ENCODE results near the gene CHIT1.

Gene CHIT1

DNA sequence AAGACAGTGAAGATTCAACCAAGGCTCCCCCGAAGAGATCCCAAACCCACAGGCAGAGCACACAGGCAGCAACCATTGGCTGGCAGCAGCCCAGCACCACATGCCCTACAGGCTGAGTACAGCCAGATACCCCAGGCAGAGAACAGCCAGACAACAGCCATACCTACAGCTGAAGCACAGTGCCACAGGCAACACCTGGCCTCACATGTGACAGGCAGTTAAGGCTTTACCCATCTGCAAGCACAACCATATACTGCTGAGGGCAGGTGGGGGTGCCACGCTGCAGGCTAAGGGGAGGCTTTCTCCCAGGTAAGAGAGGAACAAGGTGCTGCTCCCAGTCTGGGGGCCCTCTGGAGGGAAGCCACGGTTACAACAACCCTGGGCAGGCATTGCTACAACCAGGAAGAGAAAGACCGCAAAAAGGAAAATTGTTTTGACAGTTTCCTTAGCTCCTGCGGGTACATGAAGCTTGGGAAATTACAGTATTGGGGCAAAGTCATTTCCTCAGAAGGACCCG lies 12.3 kb downstream of the CHIT1 start:
- DNase-seq (ENCODE audit: low read depth in 2 of 2, low spot score in 1 of 2), result no peak

DNA sequence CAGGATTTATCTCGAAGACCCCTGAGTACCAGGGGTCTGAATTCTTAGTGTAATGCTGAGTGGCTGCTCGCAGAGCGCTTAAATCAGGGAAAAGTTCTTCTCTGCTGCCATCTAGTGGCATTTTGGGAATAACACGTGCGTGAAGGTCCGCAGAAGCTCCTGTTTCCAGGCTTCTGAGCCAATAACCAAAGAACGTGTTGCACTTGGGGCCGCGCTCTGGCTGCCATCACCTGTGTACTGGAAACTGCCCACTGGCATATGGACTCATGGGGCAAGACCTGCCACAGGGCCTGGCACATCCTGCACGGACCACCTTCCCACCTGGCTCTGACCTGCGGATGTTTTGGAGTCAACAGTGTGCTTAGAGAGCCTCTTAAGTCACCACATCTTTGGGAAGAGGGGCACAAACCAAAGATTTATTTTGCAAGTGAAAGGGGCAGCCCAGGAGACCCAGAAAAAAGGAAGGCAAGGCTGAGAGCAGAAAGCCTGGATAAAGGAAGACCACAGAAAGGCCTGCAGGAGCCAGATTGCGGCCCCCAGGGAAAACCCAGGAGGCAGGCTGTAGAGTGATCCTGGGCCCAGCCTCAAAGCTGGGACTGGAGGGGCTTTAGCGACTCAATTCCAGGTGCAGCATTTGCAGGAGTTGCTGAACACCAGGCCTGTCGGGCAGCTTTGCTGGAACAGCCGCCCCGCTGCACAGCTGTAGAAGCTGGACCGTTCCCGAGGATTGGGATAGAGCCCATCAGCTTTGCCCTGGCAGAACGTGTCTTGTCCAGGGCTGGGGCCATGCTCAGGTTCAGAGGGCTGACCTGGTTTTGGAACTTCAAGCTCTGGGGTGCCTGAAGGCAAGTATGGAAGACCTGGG lies 13.0 kb downstream of the CHIT1 start:
- DNase-seq (ENCODE audit: low read depth in 2 of 2, low spot score in 1 of 2), result peak; percentile 20 to 28

DNA sequence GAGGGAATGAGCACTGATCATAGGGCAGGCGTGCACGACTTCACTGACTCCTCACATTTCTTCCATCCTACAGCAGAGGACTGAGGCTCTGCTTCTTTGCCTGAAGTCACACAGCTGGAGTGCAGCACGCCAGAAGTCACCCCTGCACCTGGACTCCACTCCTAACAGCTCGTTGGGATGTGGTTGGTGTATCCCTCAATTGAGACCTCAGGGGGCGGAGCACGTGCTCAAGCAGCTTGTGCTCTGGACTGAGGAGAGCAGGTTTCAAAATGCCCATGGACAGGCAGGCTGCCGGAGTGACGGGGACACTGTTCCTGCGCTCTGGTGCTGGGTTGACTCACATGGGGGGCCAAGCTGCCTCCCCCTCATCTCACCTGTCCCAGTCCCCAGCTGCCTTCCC lies 13.9 kb downstream of the CHIT1 start:
- no peak for DNase-seq (ENCODE audit: low read depth in 2 of 2, low spot score in 1 of 2)

DNA sequence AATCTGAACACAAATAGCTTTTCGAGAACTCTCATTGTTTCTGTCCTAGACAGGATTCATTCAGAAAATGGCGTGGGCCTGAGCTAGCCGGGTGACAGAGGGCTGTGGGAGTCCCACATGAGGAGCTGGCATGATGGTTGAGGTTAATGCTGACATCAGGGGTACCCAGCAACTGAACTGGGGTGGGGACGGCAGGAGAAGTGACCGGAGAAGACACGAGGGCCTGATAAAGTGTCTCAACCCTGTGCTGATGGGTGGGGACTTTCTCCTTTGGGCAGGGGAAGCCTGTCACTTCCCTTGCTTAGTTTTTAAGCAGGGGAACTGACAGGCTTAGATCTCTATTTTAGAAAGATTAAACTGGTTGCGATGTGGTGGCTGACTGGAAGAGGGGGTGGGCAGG lies 14.6 kb downstream of the CHIT1 start:
- no peak for DNase-seq (ENCODE audit: low read depth in 2 of 2, low spot score in 1 of 2)

DNA sequence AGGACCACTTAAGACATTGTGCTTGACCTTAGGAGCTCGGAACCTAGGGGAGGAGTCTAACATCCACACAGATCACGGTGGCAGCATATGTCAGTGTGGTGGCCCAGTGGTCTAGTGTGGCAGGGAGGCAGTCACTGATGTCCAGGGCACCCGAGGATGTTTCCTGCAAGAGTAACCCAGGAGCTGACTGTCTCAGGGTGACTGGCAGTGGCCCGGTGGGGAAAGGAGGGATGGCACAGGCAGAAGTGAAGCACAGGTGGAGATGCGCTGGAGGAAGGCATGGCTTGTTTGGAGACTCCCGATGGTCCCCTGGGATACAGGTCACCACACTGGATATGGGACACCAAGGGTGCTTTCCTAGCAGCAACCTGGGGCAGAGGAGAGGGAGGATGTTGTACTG lies 16.3 kb downstream of the CHIT1 start:
- no peak for DNase-seq (ENCODE audit: low read depth in 2 of 2, low spot score in 1 of 2)

DNA sequence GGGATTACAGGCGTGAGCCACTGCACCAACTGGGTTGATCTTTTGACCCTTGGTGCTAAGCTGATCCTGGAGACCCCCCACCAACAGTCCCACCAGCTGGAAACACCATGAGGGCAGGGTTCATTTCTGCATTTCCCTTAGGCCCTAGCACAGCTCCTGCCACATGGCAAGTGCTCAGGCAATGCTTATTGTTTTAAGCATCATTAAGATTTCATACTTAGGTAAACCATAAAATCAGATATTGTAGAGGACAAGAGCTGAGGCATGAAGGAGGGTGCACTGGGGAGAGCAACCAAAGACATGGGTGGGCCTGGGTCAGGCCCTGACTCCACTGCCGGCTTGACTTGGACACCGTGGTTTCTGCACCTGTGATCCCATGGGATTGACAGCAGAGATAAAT lies 17.7 kb downstream of the CHIT1 start:
- no peak for DNase-seq (ENCODE audit: low read depth in 2 of 2, low spot score in 1 of 2)

DNA sequence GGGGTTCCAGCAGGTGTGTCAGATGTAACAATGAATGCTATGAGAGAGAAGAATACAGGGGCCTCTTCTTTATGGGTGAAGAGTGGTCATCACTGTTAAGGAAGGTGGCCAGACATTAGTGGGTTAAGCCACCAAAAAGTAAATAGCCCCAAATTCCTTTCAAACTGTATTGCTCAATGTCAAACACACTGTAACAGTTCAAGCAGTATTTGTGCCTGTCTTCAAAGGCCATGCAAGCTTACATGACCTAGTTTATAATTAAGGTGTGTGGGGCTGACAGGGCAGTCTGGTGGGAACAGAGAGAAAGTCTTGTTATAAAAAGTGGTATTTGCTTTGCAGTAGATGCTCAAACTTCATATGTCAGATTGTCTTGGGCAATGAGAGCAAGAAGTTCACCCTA lies 18.5 kb downstream of the CHIT1 start:
- no peak for DNase-seq (ENCODE audit: low read depth in 2 of 2, low spot score in 1 of 2)

DNA sequence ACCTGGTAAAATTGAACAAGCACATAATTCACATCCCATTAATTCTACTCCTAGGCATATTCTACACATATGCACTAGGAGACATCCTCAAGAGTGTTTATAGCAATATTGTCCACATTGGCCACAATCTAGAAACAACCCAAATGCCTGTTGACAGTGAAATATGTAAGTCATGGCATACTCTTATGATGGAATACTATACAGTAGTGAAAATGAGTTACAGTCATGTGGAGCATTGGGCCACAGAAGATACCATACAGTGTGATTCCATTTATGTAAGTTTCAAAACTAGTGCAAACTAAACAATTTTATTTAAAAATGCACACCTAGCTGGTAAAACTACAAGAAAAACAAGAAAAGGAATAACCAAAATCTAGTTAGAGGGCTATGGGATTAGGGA lies 19.1 kb downstream of the CHIT1 start:
- no peak for DNase-seq (ENCODE audit: low read depth in 2 of 2, low spot score in 1 of 2)

DNA sequence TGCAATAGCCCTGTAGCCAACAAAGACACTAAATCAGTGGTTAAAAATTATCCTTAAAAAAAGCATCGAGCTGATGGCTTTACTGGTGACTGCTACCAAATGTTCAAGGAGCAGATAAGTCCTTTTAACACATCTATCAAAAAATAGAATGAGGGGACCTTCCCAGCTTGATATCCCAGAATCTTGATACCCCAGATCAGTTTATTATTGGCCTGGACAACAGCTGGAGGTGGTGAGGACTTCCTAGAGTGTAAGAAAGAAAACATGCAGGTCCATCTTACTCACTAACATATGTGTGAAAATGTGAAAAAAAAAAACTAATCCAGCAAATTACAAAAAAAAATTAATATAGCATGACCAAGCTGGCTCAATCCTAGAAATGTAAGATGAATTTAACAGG lies 21.3 kb downstream of the CHIT1 start:
- no peak for DNase-seq (ENCODE audit: low read depth in 2 of 2, low spot score in 1 of 2)

DNA sequence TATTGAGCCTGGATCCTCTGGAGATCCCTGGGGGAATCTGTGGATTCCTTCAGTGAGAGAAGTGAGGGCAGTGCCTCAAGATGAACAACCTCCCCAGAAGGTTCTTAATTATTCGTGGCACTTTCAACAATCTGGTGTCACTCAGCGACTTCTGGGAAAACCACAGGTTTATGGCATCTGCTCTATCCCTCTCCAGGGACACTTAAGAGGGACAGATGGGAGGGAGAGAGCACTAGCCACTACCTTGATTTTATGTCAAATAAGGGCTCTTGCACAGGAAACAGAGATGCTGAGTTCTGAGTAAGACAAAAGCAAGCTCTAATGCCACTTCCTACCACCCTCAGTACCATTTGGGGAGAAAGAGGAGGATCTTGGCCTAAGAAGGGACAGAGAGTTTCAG lies 21.7 kb downstream of the CHIT1 start:
- DNase-seq (ENCODE audit: low read depth in 2 of 2, low spot score in 1 of 2), result no peak

DNA sequence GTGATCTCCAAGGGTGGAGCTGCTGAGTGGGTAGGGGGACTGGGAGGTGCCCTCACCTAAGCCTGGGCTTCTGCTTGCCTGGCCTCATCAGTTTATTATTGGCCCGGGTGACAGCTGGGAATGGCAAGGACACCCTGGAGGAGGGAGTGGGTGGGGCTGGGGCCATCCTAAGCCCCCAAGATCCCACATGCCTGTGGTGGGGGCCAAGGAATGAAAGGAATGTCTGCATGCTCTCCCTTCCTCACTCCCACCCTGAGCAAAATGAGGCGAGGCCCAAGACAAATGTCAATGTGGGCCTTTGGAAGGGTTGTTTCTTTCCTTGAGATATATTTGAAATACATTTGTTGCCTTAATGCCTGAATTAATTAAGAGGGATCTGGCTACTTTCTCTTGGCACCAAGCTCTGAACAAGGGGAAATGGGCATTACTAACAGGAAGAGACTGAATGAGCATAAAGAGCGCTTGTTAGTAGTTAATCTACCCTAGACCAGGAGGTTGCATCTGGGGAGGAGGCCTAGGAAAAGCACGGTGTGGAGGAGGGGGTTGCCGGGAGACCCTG lies 23.3 kb downstream of the CHIT1 start:
- no peak for DNase-seq (ENCODE audit: low read depth in 2 of 2, low spot score in 1 of 2)

DNA sequence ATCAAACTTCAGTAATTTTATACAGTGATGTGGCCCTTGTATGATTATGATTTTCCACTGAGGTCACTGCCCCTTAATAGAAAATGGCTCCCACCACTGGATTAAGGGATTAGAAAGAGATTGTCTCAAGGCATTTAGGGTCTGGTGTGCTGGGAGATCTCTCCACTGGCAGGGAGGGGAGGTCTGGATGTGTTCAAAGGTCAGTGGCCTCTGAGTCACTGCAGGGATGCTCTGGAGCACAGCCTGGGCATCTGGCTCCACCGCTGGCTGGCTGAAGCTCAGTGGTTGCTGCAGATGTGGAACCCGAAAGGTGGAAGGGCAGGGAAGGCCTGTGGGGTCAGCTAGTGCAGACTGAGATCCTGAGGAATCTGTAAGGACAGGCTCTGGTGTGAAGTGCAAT lies 24.7 kb downstream of the CHIT1 start:
- no peak for DNase-seq (ENCODE audit: low read depth in 2 of 2, low spot score in 1 of 2)

DNA sequence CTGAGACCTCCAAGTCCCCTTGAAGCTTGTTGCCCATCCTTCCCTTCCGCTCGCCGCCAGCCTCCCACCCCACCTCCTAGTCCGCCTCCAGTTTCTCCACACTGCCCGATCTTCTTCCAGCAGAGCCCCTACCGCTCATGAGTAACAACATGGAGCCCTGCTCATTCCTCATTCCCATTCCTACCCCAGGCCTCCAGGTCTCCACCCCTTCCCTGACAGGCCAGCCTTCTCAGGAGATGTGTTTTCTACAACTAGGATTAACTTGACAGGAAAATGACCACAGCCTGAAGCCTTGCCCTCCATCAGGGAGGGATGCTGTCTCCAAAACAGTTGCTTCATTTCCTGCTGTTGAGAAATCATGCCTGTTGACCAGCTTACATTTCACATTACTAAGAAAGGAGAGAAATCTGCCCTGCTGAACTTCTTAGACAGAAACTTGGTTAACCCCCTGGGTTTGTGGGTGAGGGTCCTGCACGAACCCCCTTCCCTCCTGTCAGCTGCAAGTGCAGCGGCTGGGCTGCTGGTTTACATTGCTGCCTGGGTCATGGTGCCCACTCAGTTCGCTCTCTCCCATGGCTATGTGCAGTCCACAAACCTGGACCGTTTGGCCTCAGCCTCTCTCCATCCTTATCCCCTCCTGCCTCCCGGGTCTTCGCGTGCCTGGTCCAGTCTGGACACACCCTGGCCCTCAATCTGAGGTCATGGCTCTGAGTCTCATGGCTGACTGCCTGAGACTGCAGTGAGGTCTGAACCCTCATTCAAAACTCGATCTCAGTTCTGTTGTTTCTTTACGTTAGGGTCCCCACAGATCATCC lies 26.8 kb downstream of the CHIT1 start:
- no peak for DNase-seq (ENCODE audit: low read depth in 2 of 2, low spot score in 1 of 2)

DNA sequence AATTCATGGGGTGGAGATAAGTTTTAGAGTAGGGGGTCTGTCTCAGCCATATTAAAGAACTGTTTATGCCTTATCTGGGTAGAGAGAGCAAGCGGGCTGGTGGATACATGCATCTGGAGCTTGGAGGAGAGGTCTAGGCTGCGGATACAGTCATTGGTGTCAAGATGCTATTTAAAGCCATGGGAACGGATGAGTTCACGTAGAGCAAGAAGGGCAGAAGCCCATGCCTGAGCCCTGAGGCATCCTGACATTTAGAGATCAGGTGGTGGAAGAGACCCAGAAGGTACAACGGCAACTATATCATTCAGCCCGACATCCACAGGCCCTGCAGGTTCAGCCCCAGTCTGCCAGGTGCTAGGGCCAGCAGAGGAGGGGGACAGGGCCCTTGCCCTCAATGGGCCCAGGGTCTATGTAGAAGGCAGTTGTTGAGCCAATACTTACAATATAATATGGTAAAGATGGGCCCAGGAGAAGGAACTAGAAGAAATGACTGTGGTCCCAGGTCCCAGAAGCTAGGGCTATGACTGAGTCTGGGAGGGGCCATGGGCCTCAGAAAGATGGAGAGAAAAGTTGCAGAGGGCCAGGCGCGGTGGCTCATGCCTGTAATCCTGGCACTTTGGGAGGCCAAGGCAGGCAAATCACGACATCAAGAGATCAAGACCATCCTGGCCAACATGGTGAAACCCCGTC lies 27.8 kb downstream of the CHIT1 start:
- no peak for DNase-seq (ENCODE audit: low read depth in 2 of 2, low spot score in 1 of 2)

DNA sequence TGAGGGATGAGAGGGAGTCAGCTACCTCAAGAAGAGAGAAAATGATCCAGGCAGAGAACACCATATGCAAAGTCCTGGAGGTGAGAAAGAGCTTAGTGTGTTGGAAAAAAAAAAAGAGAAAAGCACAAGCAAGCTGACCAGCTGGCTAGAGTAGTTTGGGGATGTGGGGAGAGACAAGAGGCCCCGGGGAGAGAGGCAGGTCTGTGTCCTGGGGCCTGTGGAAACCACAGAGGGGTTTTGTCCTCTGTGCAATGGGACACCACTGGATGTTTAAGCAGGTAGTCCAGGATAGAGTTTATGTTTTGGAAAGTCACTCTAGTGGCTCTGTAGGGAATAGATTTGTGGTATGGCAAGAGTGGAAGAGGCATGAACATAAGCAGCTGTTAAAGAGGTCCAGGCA lies 28.6 kb downstream of the CHIT1 start:
- DNase-seq (ENCODE audit: low read depth in 2 of 2, low spot score in 1 of 2), result no peak

DNA sequence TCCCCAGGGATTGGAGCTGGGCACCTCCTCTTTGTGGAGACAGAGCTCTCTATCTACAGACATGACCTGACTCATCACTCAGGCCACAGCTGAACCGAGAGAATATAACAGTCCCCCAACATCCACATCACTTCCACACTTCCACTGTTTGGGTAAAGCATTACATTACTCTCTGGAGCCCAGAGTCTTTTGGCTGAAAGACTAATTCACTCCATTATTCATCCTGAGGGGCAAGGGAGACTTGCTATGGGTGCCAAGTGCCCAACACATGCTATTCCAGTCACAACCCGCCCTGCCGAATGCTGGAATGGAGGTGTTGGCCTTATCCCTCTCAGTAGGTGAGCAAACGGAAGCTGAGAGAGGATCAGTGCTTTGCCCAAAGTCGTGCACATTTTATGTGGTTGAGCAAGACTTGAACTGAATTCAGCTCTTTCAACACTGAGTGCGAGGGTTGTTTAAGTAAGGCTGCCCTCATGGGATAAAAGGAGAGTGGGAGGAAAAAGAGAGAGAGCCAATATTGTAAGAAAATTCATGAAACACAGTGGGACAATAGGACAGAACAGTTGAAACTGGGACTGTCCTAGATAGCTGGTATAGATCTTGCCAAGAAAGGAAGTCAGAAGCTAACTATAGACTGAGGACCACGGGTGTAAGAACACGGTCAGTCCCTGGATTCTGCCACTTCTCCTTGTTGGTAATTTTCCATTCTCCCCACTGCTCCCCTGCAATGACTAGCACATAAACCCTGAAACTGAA lies 29.5 kb downstream of the CHIT1 start:
- no peak for DNase-seq (ENCODE audit: low read depth in 2 of 2, low spot score in 1 of 2)

DNA sequence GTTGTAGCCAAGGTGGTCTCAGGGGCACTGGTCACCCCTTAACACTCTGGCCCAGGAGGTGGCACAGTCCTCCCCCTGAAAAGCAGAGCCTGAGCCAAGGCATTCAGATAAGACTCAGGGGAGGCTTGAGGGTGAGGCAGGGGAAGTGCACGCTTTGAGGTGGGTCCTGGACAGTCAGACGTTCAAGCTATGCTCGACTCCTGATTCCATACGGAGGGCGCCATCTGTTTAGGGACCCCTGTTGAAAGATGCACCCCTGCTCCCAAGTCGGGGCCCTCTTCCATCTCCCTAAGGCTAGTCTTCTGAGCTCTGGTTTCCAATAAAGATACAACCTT lies 30.0 kb downstream of the CHIT1 start:
- no peak for DNase-seq (ENCODE audit: low read depth in 2 of 2, low spot score in 1 of 2)

DNA sequence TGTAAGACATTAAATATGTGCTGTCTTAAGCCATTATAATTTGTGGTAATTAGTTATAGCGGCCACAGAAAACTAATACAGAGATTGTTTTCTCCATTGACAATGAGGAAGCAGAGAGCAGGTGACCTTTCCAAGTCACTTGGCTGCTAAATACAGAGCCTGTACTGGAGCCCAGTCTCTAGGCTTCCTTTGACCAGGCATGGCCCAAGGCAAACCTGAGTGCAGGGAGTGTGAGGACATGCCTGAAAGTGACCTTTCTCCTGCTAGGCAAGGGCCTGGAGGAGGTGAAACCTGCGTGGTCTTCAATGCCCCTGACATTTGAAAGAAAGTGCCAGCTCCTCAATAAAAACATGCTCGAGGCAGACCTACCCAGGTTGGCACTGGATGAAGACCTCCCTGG lies 30.5 kb downstream of the CHIT1 start:
- no peak for DNase-seq (ENCODE audit: low read depth in 2 of 2, low spot score in 1 of 2)

DNA sequence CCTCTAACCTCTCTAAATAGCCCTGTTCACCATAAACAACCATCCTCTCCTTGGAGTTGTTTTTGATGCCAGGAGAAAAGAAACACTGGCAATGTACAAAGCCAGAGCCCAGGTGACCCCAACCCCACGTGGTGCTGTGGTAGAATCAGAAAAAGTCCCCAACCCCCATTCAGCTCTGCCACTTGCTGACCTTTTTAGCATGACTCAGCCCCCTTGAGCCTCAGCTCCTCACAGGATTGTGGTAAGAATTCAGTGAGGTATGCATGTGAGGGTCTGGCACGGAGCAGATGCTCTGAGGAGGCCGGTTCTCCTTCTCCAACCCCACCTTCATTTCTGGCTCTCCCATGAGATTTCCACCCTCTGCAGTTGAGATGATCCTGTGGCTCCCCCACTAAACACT lies 31.8 kb downstream of the CHIT1 start:
- no peak for DNase-seq (ENCODE audit: low read depth in 2 of 2, low spot score in 1 of 2)

DNA sequence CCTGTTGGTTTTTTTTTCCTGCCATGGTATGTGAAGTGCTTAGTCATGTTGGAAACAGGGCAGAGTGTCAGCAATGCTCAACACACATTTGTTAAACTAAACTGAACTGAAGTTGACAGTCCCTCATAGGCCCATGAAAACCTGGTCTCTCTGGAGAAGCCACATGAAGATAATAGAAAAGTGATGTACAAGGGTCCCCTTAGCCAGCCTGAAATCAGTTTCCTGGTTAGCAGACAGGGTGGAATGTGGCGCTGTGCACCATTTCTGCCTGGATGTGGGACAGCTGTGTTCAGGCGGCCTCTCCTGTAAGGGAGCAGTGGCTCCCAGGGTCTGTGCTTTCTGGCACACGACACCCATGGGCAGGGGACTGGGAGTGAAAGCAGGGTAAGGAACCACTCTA lies 33.1 kb downstream of the CHIT1 start:
- no peak for DNase-seq (ENCODE audit: low read depth in 2 of 2, low spot score in 1 of 2)

DNA sequence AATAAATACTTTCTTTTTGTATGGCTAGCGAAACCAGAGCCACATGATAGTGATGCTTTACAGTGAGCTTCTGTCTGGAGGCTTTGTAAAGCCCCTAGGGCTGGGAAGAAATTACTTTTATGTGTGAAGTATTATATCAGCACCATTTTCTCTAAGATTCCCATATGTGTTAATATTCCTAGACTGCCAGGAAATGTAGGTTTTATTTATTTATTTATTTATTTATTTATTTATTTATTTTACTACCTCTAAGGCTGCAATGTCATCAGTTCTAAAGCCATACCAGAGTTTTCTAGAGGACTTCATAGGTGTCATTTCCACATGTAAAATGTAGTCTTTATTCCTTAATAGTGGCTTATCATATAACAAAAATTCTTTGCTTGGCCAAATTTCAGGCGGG lies 38.5 kb downstream of the CHIT1 start:
- no peak for DNase-seq (ENCODE audit: low read depth in 2 of 2, low spot score in 1 of 2)

Measured in stimulated activated CD8-positive, alpha-beta memory T cell treated with anti-CD3 and anti-CD28 coated beads, Interleukin-4, amount 100 ng/mL, for 1 hour (primary cell).